GM18499 (cell line): ENCODE data around the gene CCL21.

Experiments used
- ATAC-seq: cut with Tn5 transposase; IDR thresholded peaks from one replicate; pipeline ENCODE4 v1.9.1; 2021; ENCODE audit warnings: moderate number of reproducible peaks; ENCODE audit not compliant: insufficient read depth, unreplicated experiment

The CCL21 gene

DNA sequence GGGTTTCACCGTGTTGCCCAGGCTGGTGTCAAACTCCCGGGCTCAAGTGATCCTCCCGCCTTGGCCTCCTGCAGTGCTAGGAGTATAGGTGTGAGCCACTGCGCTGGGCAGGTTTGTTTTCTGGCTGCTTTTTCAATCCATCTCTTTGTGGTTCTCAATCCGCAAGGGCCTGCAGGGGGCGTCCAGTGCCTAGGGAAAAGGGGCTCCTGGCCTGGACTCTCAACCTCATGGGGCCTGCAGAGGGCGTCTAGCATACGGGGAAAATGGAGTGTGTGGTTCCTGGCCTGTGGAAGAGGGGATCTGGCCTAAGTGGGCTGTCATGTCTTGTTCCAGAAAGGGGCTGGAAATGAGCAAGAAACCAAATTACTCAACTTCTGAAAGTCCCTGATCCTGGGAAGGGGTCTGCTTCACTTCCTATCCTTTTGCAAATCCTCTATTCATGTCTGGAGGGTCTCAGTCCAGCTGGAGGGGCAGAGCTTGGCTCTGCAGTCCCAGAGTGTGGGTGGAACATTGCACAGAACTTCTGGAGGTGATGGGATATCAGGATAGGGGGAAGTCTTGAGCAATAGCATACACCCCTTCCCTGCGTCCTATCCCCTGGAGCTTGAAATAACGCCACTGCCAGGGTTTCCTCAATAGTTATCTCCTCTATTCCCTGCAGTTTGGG is 34.8 kb downstream of the CCL21 start:
- ATAC-seq = no peak

DNA sequence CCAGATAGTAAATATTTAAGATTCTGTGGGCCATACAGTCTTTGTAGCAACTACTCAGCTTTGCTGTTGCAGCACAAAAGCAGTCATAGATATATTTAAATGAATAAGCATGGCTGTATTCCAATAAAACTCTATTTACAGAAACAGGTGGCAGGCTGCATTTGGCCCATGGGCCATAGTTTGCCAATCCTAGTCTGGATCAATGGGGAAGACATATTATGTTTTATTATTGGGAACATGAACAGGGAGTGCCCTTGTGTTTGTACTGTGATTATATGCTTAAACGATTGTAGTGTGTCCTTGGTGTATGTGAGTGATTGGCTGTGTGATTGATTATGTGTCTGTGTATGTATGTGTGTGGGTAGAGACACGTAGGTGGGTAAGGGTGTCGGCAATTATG is 35.5 kb downstream of the CCL21 start:
- no peak for ATAC-seq

- ATAC-seq = no peak
Observed at GRCh38 chr9:34671307-34671706, 38.6 kb downstream of the CCL21 start.

GRCh38 chr9:34669809-34670562 is 40.0 kb downstream of the CCL21 start:
- no peak for ATAC-seq

- ATAC-seq = peak; percentile 43
Observed at GRCh38 chr9:34665381-34666250, 44.3 kb downstream of the CCL21 start.

- ATAC-seq = peak; percentile 13
Observed at GRCh38 chr9:34665067-34665380, 44.9 kb downstream of the CCL21 start.

DNA sequence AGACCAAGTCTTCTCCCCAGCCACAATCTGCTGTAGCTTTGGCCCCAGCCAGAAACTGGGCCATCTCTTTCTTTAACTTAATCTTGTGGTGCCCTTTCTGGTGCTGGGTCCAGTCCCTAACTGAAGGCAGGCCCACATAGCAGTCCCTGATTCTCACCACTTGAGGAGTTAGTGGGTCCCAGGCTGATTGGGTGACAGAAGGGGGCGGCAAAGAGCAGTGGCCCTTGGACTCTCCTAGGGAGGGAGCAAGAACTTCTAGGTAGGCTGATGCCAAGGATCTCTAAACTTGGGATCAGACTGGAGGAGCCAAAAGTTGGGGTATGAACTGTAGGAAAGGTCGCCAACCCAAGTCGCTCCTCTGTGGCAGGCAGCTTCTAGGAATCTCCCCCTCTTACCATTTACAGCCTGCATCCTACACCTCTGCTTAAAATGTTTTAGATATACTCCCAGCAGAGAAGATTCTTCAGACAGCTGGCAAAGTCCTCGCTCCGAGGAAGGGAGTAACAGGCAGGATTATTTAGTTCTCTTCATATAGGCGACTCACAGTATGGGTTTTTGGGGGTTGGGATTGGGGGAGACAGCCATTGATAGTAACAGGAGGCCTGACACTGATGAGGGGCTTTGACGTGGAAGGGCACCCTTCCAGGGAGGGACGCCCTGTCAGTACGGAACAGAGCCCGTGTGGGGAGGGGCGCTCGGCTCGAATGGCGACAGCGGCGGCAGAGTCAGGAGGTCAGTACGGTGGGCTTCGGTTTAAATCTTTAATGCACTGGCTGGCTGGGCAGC is 45.5 kb downstream of the CCL21 start:
- no peak for ATAC-seq

DNA sequence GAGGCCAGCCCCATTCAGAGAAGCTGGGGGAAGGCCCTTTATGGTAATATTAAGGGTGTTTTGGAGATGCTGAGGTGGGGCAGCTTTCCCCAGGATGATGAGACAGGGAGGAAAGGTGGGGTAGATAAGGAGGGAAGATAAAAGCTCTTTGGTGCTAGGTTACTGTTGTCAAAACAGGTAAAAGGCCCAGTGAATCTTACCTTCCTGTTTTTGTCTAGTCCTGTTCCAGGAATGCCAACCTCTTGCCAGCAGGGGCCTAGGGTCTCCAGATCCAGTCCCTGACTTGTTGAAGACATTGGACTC is 46.7 kb downstream of the CCL21 start:
- no peak for ATAC-seq

DNA sequence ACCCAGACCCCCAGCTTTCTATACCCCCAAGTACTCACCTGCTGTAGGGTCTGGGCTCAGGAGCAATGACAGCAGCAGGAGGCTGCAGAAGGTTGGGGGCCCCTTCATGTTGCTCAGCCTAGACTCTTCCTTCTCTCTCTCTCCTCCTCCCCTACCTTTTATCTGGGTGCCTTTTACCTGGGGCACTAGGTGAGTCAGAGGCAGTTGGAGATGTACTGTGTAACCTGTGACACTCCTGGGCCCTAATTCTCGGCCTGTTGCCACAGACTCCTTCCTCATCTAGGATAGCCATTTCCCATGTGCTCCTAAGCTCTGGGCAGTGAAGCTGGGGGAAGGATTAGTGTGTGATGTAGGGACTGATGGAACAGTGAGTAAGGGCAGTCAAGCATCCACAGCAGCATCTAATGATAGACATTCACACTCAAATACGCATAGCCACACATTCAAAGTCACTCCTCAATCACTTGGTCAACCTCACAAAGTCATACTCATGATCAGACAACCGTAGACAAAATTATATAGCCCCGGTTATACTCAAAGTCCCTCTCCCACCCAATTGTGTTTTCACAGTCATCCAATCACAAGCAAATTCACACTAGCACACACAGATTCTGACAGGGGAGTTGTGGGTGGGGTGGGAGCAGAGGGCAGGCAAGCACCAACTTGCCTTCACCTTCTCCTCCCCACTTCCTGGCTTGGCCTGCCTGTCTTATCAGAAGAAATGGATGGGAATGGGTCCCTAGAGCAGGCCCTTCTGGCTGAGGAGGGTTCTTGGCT is 47.2 kb downstream of the CCL21 start, which contains the start of gene CCL27:
TSS of gene CCL27 (minus strand) at position 132 of the 777 bp plus-strand sequence. CDS start at position 108, 24 bp downstream.
- no peak for ATAC-seq

GRCh38 chr9:34659592-34660253 is 50.2 kb downstream of the CCL21 start:
- ATAC-seq = no peak
